Neuronal stem cell (in vitro differentiated cells): ENCODE data around the gene COL15A1.

Source experiments
- DNase-seq: peaks from one replicate; pipeline ENCODE4 v3.0.0-alpha.2; 2013; ENCODE audit warnings: low spot score
- H2AFZ ChIP-seq: one replicate; pipeline ENCODE4 v1.6.1; 2013; ENCODE audit warnings: mild to moderate bottlenecking, low read length, inconsistent platforms
- H2AK5ac ChIP-seq: 2 replicates; pipeline ENCODE4 v1.6.1; 2013; ENCODE audit warnings: low read depth, mild to moderate bottlenecking, inconsistent platforms, low read length, moderate library complexity, mixed read lengths
- H2BK120ac ChIP-seq: 2 replicates; pipeline ENCODE4 v1.6.1; 2013; ENCODE audit warnings: low read depth, mild to moderate bottlenecking, inconsistent platforms, low read length, moderate library complexity, mixed read lengths
- H2BK12ac ChIP-seq: one replicate; pipeline ENCODE4 v1.6.1; 2013; ENCODE audit warnings: low read length, inconsistent platforms
- H2BK15ac ChIP-seq: 2 replicates; pipeline ENCODE4 v1.6.1; 2013; ENCODE audit warnings: mild to moderate bottlenecking, low read length, inconsistent platforms, mixed read lengths
- H2BK5ac ChIP-seq: one replicate; pipeline ENCODE4 v1.6.1; 2013; ENCODE audit warnings: inconsistent platforms, mild to moderate bottlenecking, low read length, moderate library complexity
- H3K14ac ChIP-seq: one replicate; pipeline ENCODE4 v1.6.1; 2013; ENCODE audit warnings: low read length, inconsistent platforms
- H3K18ac ChIP-seq: 2 replicates; pipeline ENCODE4 v1.6.1; 2013; ENCODE audit warnings: low read length, inconsistent platforms
- H3K23ac ChIP-seq: 2 replicates; pipeline ENCODE4 v1.6.1; 2013; ENCODE audit warnings: low read depth, mild to moderate bottlenecking, mixed read lengths, low read length, inconsistent platforms; ENCODE audit not compliant: poor library complexity
- H3K27ac ChIP-seq: replicated peaks from 3 replicates; pipeline ENCODE4 v1.5.1; 2013; ENCODE audit warnings: low read length, inconsistent platforms
- H3K27me3 ChIP-seq, 3 experiments: 2 replicates each; pipeline ENCODE4 v1.6.1; 2013; ENCODE audit warnings: low read length in 3 of 3, mild to moderate bottlenecking in 2 of 3, inconsistent platforms in 1 of 3, low read depth in 1 of 3, mixed read lengths in 1 of 3, moderate library complexity in 1 of 3; ENCODE audit not compliant: control insufficient read depth in 3 of 3, insufficient read depth in 3 of 3
- H3K36me3 ChIP-seq, 2 donors: replicated peaks in 1 of 2; 2 replicates each; pipeline ENCODE4 v1.6.1; 2013; ENCODE audit warnings: low read length in 2 of 2; ENCODE audit not compliant: control insufficient read depth in 2 of 2, insufficient read depth in 2 of 2
- H3K4ac ChIP-seq: 2 replicates; pipeline ENCODE4 v1.6.1; 2013; ENCODE audit warnings: inconsistent platforms, mild to moderate bottlenecking, low read length, moderate library complexity
- H3K4me1 ChIP-seq, 2 donors: 1 replicate in 1 of 2; 2 replicates in 1 of 2; pipeline ENCODE4 v1.6.1; 2013; ENCODE audit warnings: low read length in 2 of 2, low read depth in 1 of 2; ENCODE audit not compliant: control insufficient read depth in 2 of 2, insufficient read depth in 1 of 2
- H3K4me2 ChIP-seq: one replicate; pipeline ENCODE4 v1.6.1; 2013; ENCODE audit warnings: mild to moderate bottlenecking, low read length, inconsistent platforms; ENCODE audit not compliant: insufficient read depth, poor library complexity, severe bottlenecking
- H3K4me3 ChIP-seq, 2 donors: 2 replicates each; pipeline ENCODE4 v1.5.1; 2013; ENCODE audit warnings: low read length in 2 of 2, mild to moderate bottlenecking in 2 of 2, inconsistent platforms in 1 of 2, moderate library complexity in 1 of 2
- H3K79me1 ChIP-seq: one replicate; pipeline ENCODE4 v1.6.1; 2013; ENCODE audit warnings: low read depth, mild to moderate bottlenecking, inconsistent platforms, low read length, moderate library complexity
- H3K9ac ChIP-seq: one replicate; pipeline ENCODE4 v1.6.1; 2013; ENCODE audit warnings: mild to moderate bottlenecking, low read depth, low read length, inconsistent platforms; ENCODE audit not compliant: poor library complexity
- H3K9me3 ChIP-seq, 2 donors: replicated peaks in 1 of 2; 2 replicates each; pipeline versions ENCODE3 to v1.6.1; 2013; ENCODE audit warnings: low read length in 2 of 2, mild to moderate bottlenecking in 2 of 2, inconsistent platforms in 1 of 2, low read depth in 1 of 2, mixed read lengths in 1 of 2, moderate library complexity in 1 of 2; ENCODE audit not compliant: control insufficient read depth in 2 of 2, insufficient read depth in 1 of 2
- H4K8ac ChIP-seq: one replicate; pipeline ENCODE4 v1.6.1; 2013; ENCODE audit warnings: low read depth, mild to moderate bottlenecking, inconsistent platforms, low read length, moderate library complexity
- H4K91ac ChIP-seq: one replicate; pipeline ENCODE4 v1.6.1; 2013; ENCODE audit warnings: low read length, low read depth, mild to moderate bottlenecking, inconsistent platforms; ENCODE audit not compliant: poor library complexity
- WGBS, 2 donors: extraction: QIAGEN DNeasy Blood & Tissue Kit; methylation state at CpG; one replicate each; pipeline ENCODE4 v1.1.7; 2013; ENCODE audit warnings: missing lambda C conversion rate in 2 of 2, mixed read lengths in 1 of 2; ENCODE audit not compliant: insufficient read length in 2 of 2, insufficient replicate concordance in 1 of 2; ENCODE audit errors: extremely low coverage in 2 of 2; 5-methylcytosine and 5-hydroxymethylcytosine counted together

COL15A1 gene

GRCh38 chr9:99078717-99079116, 135.0 kb downstream of the COL15A1 start:
- Histone ChIP-seq H3K14ac (no peak overlapping the region), H3K23ac (no peak overlapping the region), H2AK5ac (no peak overlapping the region), H4K91ac (no peak overlapping the region), H3K18ac (no peak overlapping the region), H3K4me2 (no peak overlapping the region), H3K79me1 (no peaks in the 10 kb centered on the region), H3K36me3 (no peaks in the 10 kb centered on the region), H2BK15ac (no peak overlapping the region), H2BK5ac (no peak overlapping the region), H3K4me1 (no peaks in the 10 kb centered on the region), H2BK120ac (no peak overlapping the region), H3K9me3 (no peaks in the 10 kb centered on the region), H3K4me3 (no peak overlapping the region), H3K4ac (no peak overlapping the region), H3K27ac (no peak overlapping the region), H2BK12ac (no peak overlapping the region), H3K9ac (no peak overlapping the region), H3K27me3 (peaks cover 0 to 3% (median 0%) of the 10 kb centered on the region in 3 experiments), H2AFZ (no peak overlapping the region), H4K8ac (no peak overlapping the region)
- DNase-seq = no peak
- WGBS, 2 donors = no CpG with 5 or more reads among the region's 2 CpGs

- peaks cover 0 to 3% (median 0%) of the 10 kb centered on the region in 3 experiments for H3K27me3 ChIP-seq
- WGBS, 2 donors = no CpG with 5 or more reads among the region's 3 CpGs
Measured at GRCh38 chr9:99079542-99079941, 135.8 kb downstream of the COL15A1 start.

GRCh38 chr9:99083051-99083450, 139.3 kb downstream of the COL15A1 start:
- H3K4me3 ChIP-seq = no peak overlapping the region
- WGBS, 2 donors = no CpG with 5 or more reads among the region's 6 CpGs
- H2AK5ac ChIP-seq = no peak overlapping the region
- H3K9ac ChIP-seq = no peak overlapping the region
- H3K4me1 ChIP-seq = no peaks in the 10 kb centered on the region
- no peak overlapping the region for H2BK5ac ChIP-seq
- H3K79me1 ChIP-seq = no peaks in the 10 kb centered on the region
- no peak overlapping the region for H3K27ac ChIP-seq
- peaks cover 0 to 7% (median 0%) of the 10 kb centered on the region in 3 experiments for H3K27me3 ChIP-seq
- no peak for DNase-seq
- no peak overlapping the region for H4K91ac ChIP-seq
- H2BK15ac ChIP-seq = no peak overlapping the region
- H2BK12ac ChIP-seq = no peak overlapping the region
- H2BK120ac ChIP-seq = no peak overlapping the region
- no peaks in the 10 kb centered on the region for H3K9me3 ChIP-seq
- H3K4ac ChIP-seq = no peak overlapping the region
- H3K4me2 ChIP-seq = no peak overlapping the region
- H2AFZ ChIP-seq = peak overlapping the region; percentile 43
- no peak overlapping the region for H3K18ac ChIP-seq
- H4K8ac ChIP-seq = no peak overlapping the region
- no peaks in the 10 kb centered on the region for H3K36me3 ChIP-seq
- no peak overlapping the region for H3K14ac ChIP-seq
- no peak overlapping the region for H3K23ac ChIP-seq

More at GRCh38 chr9:99079542-99079941, 135.8 kb downstream of the COL15A1 start:
- Histone ChIP-seq H2BK5ac (no peak overlapping the region), H3K9ac (no peak overlapping the region), H3K14ac (no peak overlapping the region), H4K91ac (no peak overlapping the region), H2BK12ac (no peak overlapping the region), H3K23ac (no peak overlapping the region), H3K4me3 (no peak overlapping the region), H3K36me3 (no peaks in the 10 kb centered on the region), H2BK120ac (no peak overlapping the region), H4K8ac (no peak overlapping the region), H2AK5ac (no peak overlapping the region), H3K4ac (no peak overlapping the region), H3K4me2 (no peak overlapping the region), H3K4me1 (no peaks in the 10 kb centered on the region), H3K27ac (no peak overlapping the region), H3K18ac (no peak overlapping the region), H2AFZ (no peak overlapping the region), H3K9me3 (no peaks in the 10 kb centered on the region), H3K79me1 (no peaks in the 10 kb centered on the region), H2BK15ac (no peak overlapping the region)
- DNase-seq = no peak

- Histone ChIP-seq H2AFZ (no peak overlapping the region), H3K27ac (no peak overlapping the region), H3K4me2 (no peak overlapping the region), H2BK120ac (no peak overlapping the region), H3K18ac (no peak overlapping the region), H3K4ac (no peak overlapping the region), H2AK5ac (no peak overlapping the region), H4K91ac (no peak overlapping the region), H2BK12ac (no peak overlapping the region), H2BK15ac (no peak overlapping the region), H3K9ac (no peak overlapping the region), H2BK5ac (no peak overlapping the region), H3K9me3 (peaks cover 2 to 5% of the 10 kb centered on the region in 2 donors), H3K79me1 (no peaks in the 10 kb centered on the region), H3K36me3 (no peaks in the 10 kb centered on the region), H3K27me3 (peaks cover 0 to 7% (median 0%) of the 10 kb centered on the region in 3 experiments), H3K14ac (no peak overlapping the region), H4K8ac (no peak overlapping the region), H3K23ac (no peak overlapping the region), H3K4me1 (no peaks in the 10 kb centered on the region), H3K4me3 (no peak overlapping the region)
- no CpG with 5 or more reads among the region's 12 CpGs for WGBS, 2 donors
- no peak for DNase-seq
Measured at GRCh38 chr9:99085949-99086948, 142.5 kb downstream of the COL15A1 start.
